ENCODE results near the gene MINDY1.

GRCh38 chr1:150957666-150958065, 49.0 kb downstream of the MINDY1 start:
- no peak for TF ChIP-seq POLR2AphosphoS5 (IDR thresholded peaks at IDR 0.05; ENCODE audit: low read depth, low read length)
- TF ChIP-seq POLR2A (IDR thresholded peaks at IDR 0.05; ENCODE audit: low read depth, low read length), result no peak
- no peak for TF ChIP-seq TAF1 (IDR thresholded peaks at IDR 0.05; ENCODE audit: borderline replicate concordance, low read depth, low read length)

Data from GM12892 (cell line).